ENCODE data around the gene PHIP.
"Not testable (repeated sequence)": the region's sequence is repeated elsewhere in the genome, so short reads cannot be mapped to it uniquely, and the experiment has no call there.

Gene PHIP

GRCh38 chr6:78921168-78921567, 156.9 kb downstream of the PHIP start:
- not testable (repeated sequence) for DNase-seq (ENCODE audit: low read depth)

GRCh38 chr6:78917788-78918187, 160.3 kb downstream of the PHIP start:
- no peak for DNase-seq (ENCODE audit: low read depth)

- no peak for DNase-seq (ENCODE audit: low read depth)
These were observed 161.6 kb downstream of the PHIP start for GRCh38 chr6:78916411-78916810.

- no peak for DNase-seq (ENCODE audit: low read depth)
These were observed 166.7 kb downstream of the PHIP start for GRCh38 chr6:78911218-78911940.

GRCh38 chr6:78910591-78911171, 167.4 kb downstream of the PHIP start:
- no peak for DNase-seq (ENCODE audit: low read depth)

- no peak for DNase-seq (ENCODE audit: low read depth)
These were observed 168.0 kb downstream of the PHIP start for GRCh38 chr6:78910010-78910409.

- no peak for DNase-seq (ENCODE audit: low read depth)
These were observed 168.7 kb downstream of the PHIP start for GRCh38 chr6:78909391-78909790.

- no peak for DNase-seq (ENCODE audit: low read depth)
These were observed 169.4 kb downstream of the PHIP start for GRCh38 chr6:78908621-78909020.

GRCh38 chr6:78896227-78896626, 181.8 kb downstream of the PHIP start:
- DNase-seq (ENCODE audit: low read depth) = no peak

GRCh38 chr6:78889901-78890300, 188.2 kb downstream of the PHIP start:
- DNase-seq (ENCODE audit: low read depth) = not testable (repeated sequence)
